Stimulated activated memory B cell treated with anti-CD40 and anti-IgM and Interleukin-4, amounts not matched to agents 10 μg/mL and 1 μg/mL and 100 μg/mL, for 72 hours (primary cell): ENCODE data around the gene CD2AP.
"Not testable (repeated sequence)": the region's sequence is repeated elsewhere in the genome, so short reads cannot be mapped to it uniquely, and the experiment has no call there.

ENCODE experiments used
- ATAC-seq: fragments of 150-1000 bp; cut with Tn5 transposase; 2 replicates; pipeline ENCODE4 v1.10.0; 2021
- H3K27ac Mint-ChIP-seq: one replicate; pipeline ENCODE4 v1.8.0; 2022; ENCODE audit warnings: mild to moderate bottlenecking, mixed read lengths
- H3K27me3 Mint-ChIP-seq: one replicate; pipeline ENCODE4 v1.8.0; 2022; ENCODE audit warnings: mixed read lengths
- H3K36me3 Mint-ChIP-seq: one replicate; pipeline ENCODE4 v1.8.0; 2022; ENCODE audit warnings: mixed read lengths
- H3K4me1 Mint-ChIP-seq: one replicate; pipeline ENCODE4 v1.8.0; 2022; ENCODE audit warnings: mixed read lengths
- H3K4me3 Mint-ChIP-seq: one replicate; pipeline ENCODE4 v1.8.0; 2022; ENCODE audit warnings: mild to moderate bottlenecking, moderate library complexity, mixed read lengths
- H3K9me3 Mint-ChIP-seq: one replicate; pipeline ENCODE4 v1.8.0; 2022; ENCODE audit warnings: mixed read lengths

Gene CD2AP

GRCh38 chr6:47519279-47519678, 41.7 kb downstream of the CD2AP start:
- ATAC-seq = no peak
- no peak overlapping the region for H3K4me3 Mint-ChIP-seq
- H3K27me3 Mint-ChIP-seq = no peaks in the 10 kb centered on the region
- no peak overlapping the region for H3K27ac Mint-ChIP-seq
- H3K4me1 Mint-ChIP-seq = peaks cover 44% of the 10 kb centered on the region
- peaks cover 28% of the 10 kb centered on the region for H3K36me3 Mint-ChIP-seq
- no peaks in the 10 kb centered on the region for H3K9me3 Mint-ChIP-seq

GRCh38 chr6:47520282-47520681, 42.7 kb downstream of the CD2AP start:
- no peaks in the 10 kb centered on the region for H3K9me3 Mint-ChIP-seq
- no peak overlapping the region for H3K4me3 Mint-ChIP-seq
- peaks cover 18% of the 10 kb centered on the region for H3K36me3 Mint-ChIP-seq
- no peak for ATAC-seq
- no peaks in the 10 kb centered on the region for H3K27me3 Mint-ChIP-seq
- H3K4me1 Mint-ChIP-seq = peaks cover 44% of the 10 kb centered on the region
- H3K27ac Mint-ChIP-seq = peak overlapping the region; percentile 22

GRCh38 chr6:47521961-47522360, 44.4 kb downstream of the CD2AP start:
- Mint-ChIP-seq H3K9me3 (no peaks in the 10 kb centered on the region), H3K36me3 (peaks cover 13% of the 10 kb centered on the region), H3K27me3 (no peaks in the 10 kb centered on the region), H3K27ac (no peak overlapping the region), H3K4me3 (no peak overlapping the region), H3K4me1 (peaks cover 61% of the 10 kb centered on the region)
- no peak for ATAC-seq

GRCh38 chr6:47524136-47524845, 46.7 kb downstream of the CD2AP start:
- H3K9me3 Mint-ChIP-seq = no peaks in the 10 kb centered on the region
- no peak overlapping the region for H3K4me3 Mint-ChIP-seq
- H3K4me1 Mint-ChIP-seq = peaks cover 56% of the 10 kb centered on the region
- ATAC-seq = no peak
- no peak overlapping the region for H3K27ac Mint-ChIP-seq
- H3K27me3 Mint-ChIP-seq = no peaks in the 10 kb centered on the region
- peaks cover 29% of the 10 kb centered on the region for H3K36me3 Mint-ChIP-seq

- Mint-ChIP-seq H3K27ac (no peak overlapping the region), H3K4me3 (no peak overlapping the region), H3K36me3 (peaks cover 38% of the 10 kb centered on the region), H3K27me3 (no peaks in the 10 kb centered on the region), H3K9me3 (peaks cover 3% of the 10 kb centered on the region), H3K4me1 (peaks cover 44% of the 10 kb centered on the region)
- no peak for ATAC-seq
These were observed 47.9 kb downstream of the CD2AP start for GRCh38 chr6:47525330-47526057.

GRCh38 chr6:47527274-47527673, 49.7 kb downstream of the CD2AP start:
- ATAC-seq = no peak
- Mint-ChIP-seq H3K36me3 (peaks cover 38% of the 10 kb centered on the region), H3K27me3 (no peaks in the 10 kb centered on the region), H3K9me3 (peaks cover 3% of the 10 kb centered on the region), H3K27ac (no peak overlapping the region), H3K4me3 (no peak overlapping the region), H3K4me1 (peaks cover 35% of the 10 kb centered on the region)

- H3K36me3 Mint-ChIP-seq = peaks cover 42% of the 10 kb centered on the region
- H3K4me3 Mint-ChIP-seq = no peak overlapping the region
- H3K27ac Mint-ChIP-seq = no peak overlapping the region
- no peak for ATAC-seq
- H3K9me3 Mint-ChIP-seq = peaks cover 3% of the 10 kb centered on the region
- no peaks in the 10 kb centered on the region for H3K27me3 Mint-ChIP-seq
- H3K4me1 Mint-ChIP-seq = peaks cover 30% of the 10 kb centered on the region
These were observed 52.1 kb downstream of the CD2AP start for GRCh38 chr6:47529734-47530133.

GRCh38 chr6:47532981-47533585, 55.5 kb downstream of the CD2AP start:
- no peak overlapping the region for H3K27ac Mint-ChIP-seq
- H3K27me3 Mint-ChIP-seq = no peaks in the 10 kb centered on the region
- no peak for ATAC-seq
- peaks cover 3% of the 10 kb centered on the region for H3K9me3 Mint-ChIP-seq
- H3K4me1 Mint-ChIP-seq = peaks cover 2% of the 10 kb centered on the region
- no peak overlapping the region for H3K4me3 Mint-ChIP-seq
- H3K36me3 Mint-ChIP-seq = peaks cover 27% of the 10 kb centered on the region

GRCh38 chr6:47534063-47534462, 56.5 kb downstream of the CD2AP start:
- no peaks in the 10 kb centered on the region for H3K27me3 Mint-ChIP-seq
- peaks cover 3% of the 10 kb centered on the region for H3K9me3 Mint-ChIP-seq
- no peak overlapping the region for H3K27ac Mint-ChIP-seq
- ATAC-seq = no peak
- H3K4me1 Mint-ChIP-seq = no peaks in the 10 kb centered on the region
- H3K36me3 Mint-ChIP-seq = peaks cover 23% of the 10 kb centered on the region
- H3K4me3 Mint-ChIP-seq = no peak overlapping the region

GRCh38 chr6:47535316-47536225, 58.0 kb downstream of the CD2AP start:
- Mint-ChIP-seq H3K9me3 (no peaks in the 10 kb centered on the region), H3K27ac (no peak overlapping the region), H3K4me3 (no peak overlapping the region), H3K27me3 (no peaks in the 10 kb centered on the region), H3K36me3 (peaks cover 19% of the 10 kb centered on the region), H3K4me1 (no peaks in the 10 kb centered on the region)
- ATAC-seq = no peak

GRCh38 chr6:47536816-47537401, 59.3 kb downstream of the CD2AP start:
- no peak for ATAC-seq
- no peak overlapping the region for H3K27ac Mint-ChIP-seq
- peaks cover 19% of the 10 kb centered on the region for H3K36me3 Mint-ChIP-seq
- no peaks in the 10 kb centered on the region for H3K4me1 Mint-ChIP-seq
- no peaks in the 10 kb centered on the region for H3K27me3 Mint-ChIP-seq
- no peak overlapping the region for H3K4me3 Mint-ChIP-seq
- no peaks in the 10 kb centered on the region for H3K9me3 Mint-ChIP-seq

- no peak for ATAC-seq
- H3K36me3 Mint-ChIP-seq = peaks cover 61% of the 10 kb centered on the region
- H3K9me3 Mint-ChIP-seq = peaks cover 5% of the 10 kb centered on the region
- no peaks in the 10 kb centered on the region for H3K4me1 Mint-ChIP-seq
- no peak overlapping the region for H3K27ac Mint-ChIP-seq
- no peak overlapping the region for H3K4me3 Mint-ChIP-seq
- H3K27me3 Mint-ChIP-seq = no peaks in the 10 kb centered on the region
These were observed 67.6 kb downstream of the CD2AP start for GRCh38 chr6:47545223-47545622.

GRCh38 chr6:47551670-47552069, 74.1 kb downstream of the CD2AP start:
- ATAC-seq = no peak
- Mint-ChIP-seq H3K4me3 (no peak overlapping the region), H3K9me3 (peaks cover 6% of the 10 kb centered on the region), H3K27ac (no peak overlapping the region), H3K4me1 (no peaks in the 10 kb centered on the region), H3K27me3 (no peaks in the 10 kb centered on the region), H3K36me3 (peaks cover 66% of the 10 kb centered on the region)

GRCh38 chr6:47552319-47552718, 74.7 kb downstream of the CD2AP start:
- Mint-ChIP-seq H3K36me3 (peaks cover 66% of the 10 kb centered on the region), H3K9me3 (peaks cover 6% of the 10 kb centered on the region), H3K27ac (no peak overlapping the region), H3K4me3 (no peak overlapping the region), H3K27me3 (no peaks in the 10 kb centered on the region), H3K4me1 (no peaks in the 10 kb centered on the region)
- no peak for ATAC-seq

GRCh38 chr6:47553243-47553642, 75.7 kb downstream of the CD2AP start:
- not testable (repeated sequence) for ATAC-seq, H3K9me3 Mint-ChIP-seq, H3K4me3 Mint-ChIP-seq, H3K4me1 Mint-ChIP-seq, H3K27me3 Mint-ChIP-seq, H3K27ac Mint-ChIP-seq
- H3K36me3 Mint-ChIP-seq = peaks cover 66% of the 10 kb centered on the region
